Astrocyte (in vitro differentiated cells and primary cell): ENCODE data around the gene TMEM236. TPM values are rescaled to one million over a fixed set of nuclear protein-coding genes. Genes with fewer than 3 reads are reported as not detected.

Experiments
- DNase-seq: peaks from one replicate; pipeline ENCODE4 v3.0.0-alpha.2; 2010; ENCODE audit warnings: low read depth
- FAIRE-seq: peaks from 2 replicates; lab custom pipeline; 2011; peaks lifted over from hg19 to GRCh38; lab: Jason Lieb, UNC
- H2AFZ ChIP-seq: 2 replicates; pipeline ENCODE4 v1.6.0; 2012; ENCODE audit warnings: low read depth, low read length, inconsistent platforms
- H3K27ac ChIP-seq: 2 replicates; pipeline ENCODE4 v1.5.1; 2011; ENCODE audit warnings: low read depth, low read length, inconsistent platforms
- H3K27me3 ChIP-seq: 2 replicates; pipeline ENCODE4 v1.6.0; 2011; ENCODE audit warnings: low read length, inconsistent platforms; ENCODE audit not compliant: insufficient read depth
- H3K36me3 ChIP-seq: 2 replicates; pipeline ENCODE4 v1.5.1; 2011; ENCODE audit warnings: low read length, inconsistent platforms; ENCODE audit not compliant: insufficient read depth
- H3K4me1 ChIP-seq: 2 replicates; pipeline ENCODE4 v1.5.1; 2011; ENCODE audit warnings: low read length, inconsistent platforms; ENCODE audit not compliant: insufficient read depth
- H3K4me2 ChIP-seq: 2 replicates; pipeline ENCODE4 v1.6.0; 2012; ENCODE audit warnings: low read length, inconsistent platforms
- H3K4me3 ChIP-seq: 2 replicates; pipeline ENCODE4 v1.5.1; 2011; ENCODE audit warnings: low read depth, mild to moderate bottlenecking, low read length, inconsistent platforms; ENCODE audit not compliant: insufficient read depth
- H3K79me2 ChIP-seq: 2 replicates; pipeline ENCODE4 v1.6.0; 2012; ENCODE audit warnings: mild to moderate bottlenecking, low read length, inconsistent platforms; ENCODE audit not compliant: insufficient read depth
- H3K9ac ChIP-seq: 2 replicates; pipeline ENCODE4 v1.6.0; 2012; ENCODE audit warnings: mild to moderate bottlenecking, low read length, inconsistent platforms
- H3K9me3 ChIP-seq: 2 replicates; pipeline ENCODE4 v1.5.1; 2012; ENCODE audit warnings: low read depth, mild to moderate bottlenecking, low read length, inconsistent platforms; ENCODE audit not compliant: insufficient read depth
- H4K20me1 ChIP-seq: 2 replicates; pipeline ENCODE4 v1.6.0; 2012; ENCODE audit warnings: low read length, inconsistent platforms; ENCODE audit not compliant: insufficient read depth
- H3K27ac Mint-ChIP-seq: one replicate; pipeline ENCODE4 v1.8.0; 2021; ENCODE audit warnings: mild to moderate bottlenecking, mixed read lengths; ENCODE audit not compliant: unreplicated experiment
- H3K27me3 Mint-ChIP-seq: one replicate; pipeline ENCODE4 v1.8.0; 2021; ENCODE audit warnings: low read depth, mixed read lengths; ENCODE audit not compliant: unreplicated experiment
- H3K36me3 Mint-ChIP-seq: one replicate; pipeline ENCODE4 v1.8.0; 2021; ENCODE audit warnings: low read depth, mixed read lengths; ENCODE audit not compliant: unreplicated experiment
- H3K4me1 Mint-ChIP-seq: one replicate; pipeline ENCODE4 v1.8.0; 2021; ENCODE audit warnings: low read depth, mixed read lengths; ENCODE audit not compliant: unreplicated experiment
- H3K4me3 Mint-ChIP-seq: one replicate; pipeline ENCODE4 v1.8.0; 2021; ENCODE audit warnings: mild to moderate bottlenecking, moderate library complexity, mixed read lengths; ENCODE audit not compliant: unreplicated experiment
- H3K9me3 Mint-ChIP-seq: one replicate; pipeline ENCODE4 v1.8.0; 2021; ENCODE audit warnings: mild to moderate bottlenecking, mixed read lengths; ENCODE audit not compliant: unreplicated experiment
- CTCF ChIP-seq: IDR thresholded peaks from 2 replicates; pipeline ENCODE4 v1.5.1; 2011; ENCODE audit warnings: low read depth, mild to moderate bottlenecking, inconsistent platforms, low read length, moderate library complexity; ENCODE audit not compliant: insufficient read depth
- EZH2 ChIP-seq: IDR thresholded peaks from 2 replicates; pipeline ENCODE4 v1.6.1; 2012; ENCODE audit warnings: mild to moderate bottlenecking, low read length, inconsistent platforms; ENCODE audit not compliant: insufficient read depth
- total RNA-seq: library from RNA; stranded (reverse); gene quantifications from 2 replicates; pipeline ENCODE4 v1.2.1, GENCODE V29; 2021

TMEM236 gene
- total RNA-seq, 1 donor from 2014 or later, result 0.43 TPM

- H3K4me3 ChIP-seq, result no peak overlapping the region
- H4K20me1 ChIP-seq, result no peaks in the 10 kb centered on the region
- no peaks in the 10 kb centered on the region for H3K79me2 ChIP-seq
- H3K9me3 Mint-ChIP-seq, result no peaks in the 10 kb centered on the region
- H3K27me3 ChIP-seq, result no peaks in the 10 kb centered on the region
- H3K36me3 ChIP-seq, result no peaks in the 10 kb centered on the region
- FAIRE-seq (no peak), DNase-seq (no peak)
- no peaks in the 10 kb centered on the region for H3K4me1 ChIP-seq
- no peak overlapping the region for H3K9ac ChIP-seq
- no peak overlapping the region for H3K4me3 Mint-ChIP-seq
- H2AFZ ChIP-seq, result no peak overlapping the region
- H3K4me2 ChIP-seq, result no peak overlapping the region
- no peak for TF ChIP-seq EZH2
- no peak for TF ChIP-seq CTCF
- H3K9me3 ChIP-seq, result no peaks in the 10 kb centered on the region
- H3K4me1 Mint-ChIP-seq, result peaks cover 3% of the 10 kb centered on the region
- H3K27me3 Mint-ChIP-seq, result no peaks in the 10 kb centered on the region
- no peak overlapping the region for H3K27ac Mint-ChIP-seq
- H3K27ac ChIP-seq, result no peak overlapping the region
- H3K36me3 Mint-ChIP-seq, result no peaks in the 10 kb centered on the region
These were observed 43.1 kb downstream of the TMEM236 start for GRCh38 chr10:17795083-17795482.

- Histone ChIP-seq H3K4me1 (no peaks in the 10 kb centered on the region), H4K20me1 (no peaks in the 10 kb centered on the region), H3K27ac (no peak overlapping the region), H3K9me3 (no peaks in the 10 kb centered on the region), H3K4me3 (no peak overlapping the region), H3K36me3 (no peaks in the 10 kb centered on the region), H3K4me2 (no peak overlapping the region), H3K27me3 (no peaks in the 10 kb centered on the region), H2AFZ (no peak overlapping the region), H3K9ac (no peak overlapping the region), H3K79me2 (no peaks in the 10 kb centered on the region)
- FAIRE-seq, result no peak
- no peak for DNase-seq
- TF ChIP-seq EZH2 (no peak), CTCF (no peak)
- Mint-ChIP-seq H3K9me3 (no peaks in the 10 kb centered on the region), H3K4me1 (peaks cover 3% of the 10 kb centered on the region), H3K27ac (no peak overlapping the region), H3K36me3 (no peaks in the 10 kb centered on the region), H3K27me3 (no peaks in the 10 kb centered on the region), H3K4me3 (no peak overlapping the region)
These were observed 44.0 kb downstream of the TMEM236 start for GRCh38 chr10:17795813-17796594.

GRCh38 chr10:17801507-17801906, 49.5 kb downstream of the TMEM236 start:
- no peak for FAIRE-seq
- Histone ChIP-seq H3K27ac (no peak overlapping the region), H3K4me3 (no peak overlapping the region), H3K9ac (no peak overlapping the region), H3K4me2 (no peak overlapping the region), H3K9me3 (no peaks in the 10 kb centered on the region), H4K20me1 (no peaks in the 10 kb centered on the region), H3K4me1 (no peaks in the 10 kb centered on the region), H2AFZ (no peak overlapping the region), H3K27me3 (no peaks in the 10 kb centered on the region), H3K36me3 (no peaks in the 10 kb centered on the region), H3K79me2 (no peaks in the 10 kb centered on the region)
- no peak overlapping the region for H3K27ac Mint-ChIP-seq
- H3K9me3 Mint-ChIP-seq, result peaks cover 3% of the 10 kb centered on the region
- no peak for DNase-seq
- no peaks in the 10 kb centered on the region for H3K4me1 Mint-ChIP-seq
- H3K27me3 Mint-ChIP-seq, result no peaks in the 10 kb centered on the region
- H3K4me3 Mint-ChIP-seq, result no peak overlapping the region
- TF ChIP-seq EZH2, result no peak
- TF ChIP-seq CTCF, result no peak
- H3K36me3 Mint-ChIP-seq, result no peaks in the 10 kb centered on the region
